HEK293 (cell line): ENCODE measurements around the gene ZNF454.

ENCODE experiments used
- CTCF ChIA-PET: fragments of 350-600 bp; formaldehyde crosslinking; extraction: SDS; loops from one replicate; lab custom pipeline; 2021; ENCODE audit warnings: antibody characterized with exemption; lab: Yijun Ruan, JAX
- POLR2A ChIA-PET: fragments of 300-600 bp; formaldehyde crosslinking; extraction: SDS; loops from one replicate; lab custom pipeline; 2020; ENCODE audit warnings: antibody characterized with exemption, inconsistent platforms; lab: Yijun Ruan, JAX
- H3K27ac ChIP-seq: fragments of 200-500 bp; sonication (Bioruptor generic); 2 replicates; pipeline ENCODE4 v1.5.1; 2014; ENCODE audit warnings: low read depth, low read length, control low read depth, inconsistent platforms; ENCODE audit errors: extremely low read depth
- H3K36me3 ChIP-seq, 2 experiments: fragments of 200-500 bp in 1 of 2; sonication (Bioruptor generic) in 1 of 2; 1 replicate in 1 of 2; 2 replicates in 1 of 2; pipeline ENCODE4 v1.5.1; 2014 to 2017; ENCODE audit warnings: inconsistent platforms in 2 of 2, low read length in 2 of 2; ENCODE audit not compliant: control insufficient read depth in 2 of 2, insufficient read depth in 1 of 2
- H3K4me1 ChIP-seq: fragments of 200-500 bp; sonication (Bioruptor generic); 2 replicates; pipeline ENCODE4 v1.5.1; 2014; ENCODE audit warnings: mild to moderate bottlenecking, low read length, inconsistent platforms; ENCODE audit not compliant: control insufficient read depth, insufficient read depth
- H3K4me3 ChIP-seq: 2 replicates; pipeline ENCODE4 v1.5.1; 2011; ENCODE audit warnings: low read depth, mild to moderate bottlenecking, control low read depth, low read length, moderate library complexity
- H3K9me3 ChIP-seq: fragments of 200-500 bp; sonication (Bioruptor generic); 2 replicates; pipeline ENCODE4 v1.5.1; 2014; ENCODE audit warnings: low read depth, low read length, inconsistent platforms; ENCODE audit not compliant: control insufficient read depth, insufficient read depth
- HIC1 ChIP-seq: fragments of 450-650 bp; formaldehyde crosslinking; IDR thresholded peaks from 2 replicates; pipeline ENCODE4 v1.5.1; 2016; ENCODE audit warnings: missing biosample characterization, missing genetic modification characterization
- KLF8 ChIP-seq: fragments of 450-650 bp; formaldehyde crosslinking; IDR thresholded peaks from 2 replicates; pipeline ENCODE4 v1.5.1; 2016; ENCODE audit warnings: missing biosample characterization, missing genetic modification characterization
- MYNN ChIP-seq: fragments of 450-650 bp; formaldehyde crosslinking; IDR thresholded peaks from 2 replicates; pipeline ENCODE4 v1.5.1; 2016; ENCODE audit warnings: missing biosample characterization, missing genetic modification characterization, borderline replicate concordance
- MZF1 ChIP-seq: fragments of 450-650 bp; formaldehyde crosslinking; IDR thresholded peaks from 2 replicates; pipeline ENCODE4 v1.5.1; 2017; ENCODE audit warnings: missing biosample characterization, missing genetic modification characterization, borderline replicate concordance
- PRDM4 ChIP-seq: fragments of 450-650 bp; formaldehyde crosslinking; IDR thresholded peaks from 2 replicates; pipeline ENCODE4 v1.5.1; 2017; ENCODE audit warnings: missing biosample characterization, missing genetic modification characterization
- SCRT2 ChIP-seq: fragments of 450-650 bp; formaldehyde crosslinking; IDR thresholded peaks from 2 replicates; pipeline ENCODE4 v1.5.1; 2016; ENCODE audit warnings: missing biosample characterization, missing genetic modification characterization
- WT1 ChIP-seq: fragments of 450-650 bp; formaldehyde crosslinking; IDR thresholded peaks from 2 replicates; pipeline ENCODE4 v1.5.1; 2016; ENCODE audit warnings: missing biosample characterization, missing genetic modification characterization
- ZBTB48 ChIP-seq: fragments of 450-650 bp; formaldehyde crosslinking; IDR thresholded peaks from 2 replicates; pipeline ENCODE4 v1.5.1; 2016; ENCODE audit warnings: missing biosample characterization, missing genetic modification characterization
- ZNF280D ChIP-seq: fragments of 450-650 bp; formaldehyde crosslinking; IDR thresholded peaks from 2 replicates; pipeline ENCODE4 v1.5.1; 2016; ENCODE audit warnings: missing biosample characterization, missing genetic modification characterization
- ZNF311 ChIP-seq: fragments of 450-650 bp; formaldehyde crosslinking; IDR thresholded peaks from 2 replicates; pipeline ENCODE4 v1.5.1; 2017; ENCODE audit warnings: missing biosample characterization, missing genetic modification characterization, borderline replicate concordance
- ZNF513 ChIP-seq: fragments of 450-650 bp; IDR thresholded peaks from 2 replicates; pipeline ENCODE4 v1.5.1; 2018; ENCODE audit warnings: missing biosample characterization, missing genetic modification characterization
- ZNF629 ChIP-seq: fragments of 450-650 bp; formaldehyde crosslinking; IDR thresholded peaks from 2 replicates; pipeline ENCODE4 v1.5.1; 2017; ENCODE audit warnings: missing biosample characterization, missing genetic modification characterization
- ZSCAN30 ChIP-seq: fragments of 450-650 bp; IDR thresholded peaks from 2 replicates; pipeline ENCODE4 v1.5.1; 2018; ENCODE audit warnings: missing biosample characterization, mild to moderate bottlenecking, missing genetic modification characterization, moderate library complexity

Gene ZNF454

GRCh38 chr5:178995341-178995690 is 54.3 kb downstream of the ZNF454 start:
- ChIA-PET POLR2A (no interaction called here), CTCF (no interaction called here)
- no peak overlapping the region for H3K4me3 ChIP-seq

More at GRCh38 chr5:178995341-178995690, 54.3 kb downstream of the ZNF454 start:
- H3K36me3 ChIP-seq, result no peaks in the 10 kb centered on the region
- no peaks in the 10 kb centered on the region for H3K9me3 ChIP-seq
- no peaks in the 10 kb centered on the region for H3K4me1 ChIP-seq
- no peak for TF ChIP-seq ZBTB48 (tag by site-specific recombination)
- no peak for TF ChIP-seq MYNN (tag by site-specific recombination)
- no peak for TF ChIP-seq KLF8
- TF ChIP-seq ZNF513 (tag by site-specific recombination), result no peak
- TF ChIP-seq ZNF629, result no peak
- TF ChIP-seq SCRT2 (tag by site-specific recombination), result no peak
- TF ChIP-seq ZSCAN30 (tag by site-specific recombination), result no peak
- no peak for TF ChIP-seq ZNF280D
- no peak for TF ChIP-seq MZF1 (tag by site-specific recombination)
- no peak for TF ChIP-seq HIC1 (tag by site-specific recombination)
- no peak for TF ChIP-seq WT1
- no peak for TF ChIP-seq PRDM4 (tag by site-specific recombination)
- TF ChIP-seq ZNF311 (tag by site-specific recombination), result no peak
- no peak overlapping the region for H3K27ac ChIP-seq
